Ovary (tissue), 9 donors: Measurements from ENCODE around the gene RC3H1. TPM values are rescaled to one million over a fixed set of nuclear protein-coding genes. Genes with fewer than 3 reads are reported as not detected.

ENCODE experiments used
- DNase-seq, 5 donors: peaks; one replicate each; pipeline ENCODE4 v3.0.0-alpha.2; 2019 to 2020
- H3K27ac ChIP-seq, 2 donors: fragments of 200-600 bp; one replicate each; pipeline versions ENCODE4 v1.5.1 to v1.8.0; 2019 to 2022
- H3K27me3 ChIP-seq: fragments of 200-600 bp; one replicate; pipeline ENCODE4 v1.8.0; 2022
- H3K36me3 ChIP-seq: fragments of 200-600 bp; sonication (generic); one replicate; pipeline ENCODE4 v1.5.1; 2019
- H3K4me1 ChIP-seq: one replicate; pipeline ENCODE4 v1.8.1; 2013; ENCODE audit warnings: mild to moderate bottlenecking, moderate library complexity; ENCODE audit not compliant: insufficient read depth
- H3K4me3 ChIP-seq: fragments of 200-600 bp; sonication (generic); one replicate; pipeline ENCODE4 v1.5.1; 2017
- H3K9me3 ChIP-seq, 2 donors: fragments of 200-600 bp in 1 of 2; sonication (generic) in 1 of 2; one replicate each; pipeline versions ENCODE4 v1.5.1 to v1.8.1; 2013 to 2019; ENCODE audit warnings: mild to moderate bottlenecking in 1 of 2, moderate library complexity in 1 of 2
- CTCF ChIP-seq, 3 donors: fragments of 450-650 bp in 2 of 3; fragments of 200-600 bp in 1 of 3; IDR thresholded peaks; one replicate each; pipeline versions ENCODE4 v1.5.1 to v1.8.0; 2016 to 2022; ENCODE audit warnings: antibody characterized with exemption in 3 of 3, mild to moderate bottlenecking in 1 of 3
- EP300 ChIP-seq: sonication (generic); formaldehyde crosslinking; IDR thresholded peaks from one replicate; pipeline ENCODE4 v1.6.1; 2017; ENCODE audit warnings: antibody characterized with exemption
- POLR2A ChIP-seq: fragments of 450-650 bp; IDR thresholded peaks from one replicate; pipeline ENCODE4 v1.6.1; 2017; ENCODE audit warnings: antibody characterized with exemption, mild to moderate bottlenecking, moderate library complexity
- WGBS, 3 donors: extraction: QIAGEN DNeasy Blood & Tissue Kit in 1 of 3; methylation state at CpG; one replicate each; pipeline versions ENCODE4 v1.1.5 to v1.1.7; 2013 to 2017; 5-methylcytosine and 5-hydroxymethylcytosine counted together
- intact Hi-C, 4 donors: fragments of 100-400 bp; cut with DNase I; formaldehyde crosslinking; loops; one replicate each; pipeline versions ENCODE4 v1.11.0 to v1.15.1; 2022 to 2023
- polyA plus RNA-seq, 2 donors: library from polyadenylated mRNA; stranded (reverse); fragments of 200-250 nt in 1 of 2; fragments of 350-450 nt in 1 of 2; fragmentation: Illumina TruSeq in 1 of 2; extraction: RNeasy Lipid Tissue Mini Kit (QIAGEN cat#74804) in 1 of 2; gene quantifications; one replicate each; pipeline ENCODE4 v1.2.3, GENCODE V29; 2013 to 2014
- total RNA-seq, 7 donors: library from RNA; depleted of rRNA in 2 of 7; stranded (reverse); fragments of >200 nt in 2 of 7; fragmentation: NEBNext Ultra II Directional in 3 of 7; extraction: Animal tissue kit (Norgen Biotek cat#: 25700) in 3 of 7; gene quantifications; one replicate each; pipeline versions ENCODE4 v1.1.0 to v1.2.4, GENCODE V29; 2016 to 2023
- donor health status: DM: no; HTN: no; CAD: no; lungs with moderate emphysema.
- donor health status: DM: no; HTN: no; CAD: no.
- donor health status: Bipolar disorder and iron deficiency.
- donor health status: DM: yes; HTN: yes; CAD: no.
- donor health status: DM: no; HTN: no; CAD: no.
- donor health status: DM: yes; HTN: yes; CAD: no.

Gene RC3H1
- total and polyA plus RNA-seq, 9 donors: 4.6 to 33.8 (median 26.5) TPM

- no peak for DNase-seq
- Histone ChIP-seq H3K27me3 (no peaks in the 10 kb centered on the region), H3K4me3 (no peak overlapping the region), H3K9me3 (no peaks in the 10 kb centered on the region), H3K4me1 (no peaks in the 10 kb centered on the region), H3K36me3 (no peaks in the 10 kb centered on the region), H3K27ac (no peak overlapping the region)
- intact Hi-C loops: no loop called here
- WGBS, 3 donors: 86 to 90% (median 87%) methylated on average over 12 of the region's 12 CpGs
- TF ChIP-seq EP300: no peak
- no peak for TF ChIP-seq POLR2A
Observed at GRCh38 chr1:173917635-173918493, 104.3 kb downstream of the RC3H1 start.

- no peaks in the 10 kb centered on the region for H3K27me3 ChIP-seq
- intact Hi-C loops: no loop called here
- WGBS, 3 donors: 91 to 95% (median 93%) methylated on average over 3 of the region's 3 CpGs
Observed at GRCh38 chr1:173917149-173917548, 105.0 kb downstream of the RC3H1 start, which contains the start of gene SERPINC1. Gene SERPINC1, minus strand, starts transcription at chr1:173917327. Its CDS starts 68 bp downstream, at chr1:173917259.

GRCh38 chr1:173916667-173917066 lies 105.5 kb downstream of the RC3H1 start:
- DNase-seq: no peak
- intact Hi-C loops: no loop called here
- H3K4me1 ChIP-seq: no peaks in the 10 kb centered on the region
- WGBS, 3 donors: 80 to 91% (median 87%) methylated on average over 4 of the region's 4 CpGs
- no peak overlapping the region for H3K4me3 ChIP-seq
- no peaks in the 10 kb centered on the region for H3K27me3 ChIP-seq
- no peaks in the 10 kb centered on the region for H3K36me3 ChIP-seq
- H3K9me3 ChIP-seq: no peaks in the 10 kb centered on the region
- no peak for TF ChIP-seq EP300
- no peak for TF ChIP-seq POLR2A
- no peak for TF ChIP-seq CTCF (IDR thresholded peaks at IDR 0.05)
- no peak overlapping the region for H3K27ac ChIP-seq

More at GRCh38 chr1:173917149-173917548, 105.0 kb downstream of the RC3H1 start, which contains the start of gene SERPINC1:
- Histone ChIP-seq H3K4me3 (no peak within 1 kb of the TSS), H3K4me1 (no peaks in the 10 kb centered on the region), H3K9me3 (no peaks in the 10 kb centered on the region), H3K27ac (no peak within 1 kb of the TSS), H3K36me3 (no peaks in the 10 kb centered on the region)
- TF ChIP-seq POLR2A (no peak), CTCF (IDR thresholded peaks at IDR 0.05) (no peak), EP300 (no peak)
- DNase-seq: no peak

GRCh38 chr1:173915596-173915995 lies 106.6 kb downstream of the RC3H1 start:
- no peak overlapping the region for H3K27ac ChIP-seq
- H3K4me1 ChIP-seq: no peaks in the 10 kb centered on the region
- TF ChIP-seq EP300 (no peak), CTCF (IDR thresholded peaks at IDR 0.05) (no peak), POLR2A (no peak)
- no peaks in the 10 kb centered on the region for H3K27me3 ChIP-seq
- intact Hi-C loops: no loop called here
- no peak overlapping the region for H3K4me3 ChIP-seq
- 65 to 70% (median 67%) methylated on average over 2 of the region's 2 CpGs for WGBS, 3 donors
- H3K36me3 ChIP-seq: no peaks in the 10 kb centered on the region
- no peaks in the 10 kb centered on the region for H3K9me3 ChIP-seq
- DNase-seq: no peak

GRCh38 chr1:173914366-173914871 lies 107.7 kb downstream of the RC3H1 start:
- H3K9me3 ChIP-seq: no peaks in the 10 kb centered on the region
- no peaks in the 10 kb centered on the region for H3K4me1 ChIP-seq
- H3K27ac ChIP-seq: no peak overlapping the region
- no peaks in the 10 kb centered on the region for H3K27me3 ChIP-seq
- H3K4me3 ChIP-seq: no peak overlapping the region
- no peak for DNase-seq
- intact Hi-C loops: no loop called here
- WGBS, 3 donors: 86 to 88% (median 86%) methylated on average over 13 of the region's 13 CpGs
- H3K36me3 ChIP-seq: no peaks in the 10 kb centered on the region
- TF ChIP-seq POLR2A: no peak
- no peak for TF ChIP-seq CTCF (IDR thresholded peaks at IDR 0.05)
- no peak for TF ChIP-seq EP300
